Ramos (cell line): ENCODE data around the gene ZBTB39.

Source experiments
- in situ Hi-C: fragments of 300-500 bp; cut with MboI; formaldehyde crosslinking; loops from one replicate; pipeline ENCODE4 v1.14.3; 2022; ENCODE audit warnings: low sequenced_read_pairs; ENCODE audit not compliant: unreplicated experiment

The ZBTB39 gene

DNA sequence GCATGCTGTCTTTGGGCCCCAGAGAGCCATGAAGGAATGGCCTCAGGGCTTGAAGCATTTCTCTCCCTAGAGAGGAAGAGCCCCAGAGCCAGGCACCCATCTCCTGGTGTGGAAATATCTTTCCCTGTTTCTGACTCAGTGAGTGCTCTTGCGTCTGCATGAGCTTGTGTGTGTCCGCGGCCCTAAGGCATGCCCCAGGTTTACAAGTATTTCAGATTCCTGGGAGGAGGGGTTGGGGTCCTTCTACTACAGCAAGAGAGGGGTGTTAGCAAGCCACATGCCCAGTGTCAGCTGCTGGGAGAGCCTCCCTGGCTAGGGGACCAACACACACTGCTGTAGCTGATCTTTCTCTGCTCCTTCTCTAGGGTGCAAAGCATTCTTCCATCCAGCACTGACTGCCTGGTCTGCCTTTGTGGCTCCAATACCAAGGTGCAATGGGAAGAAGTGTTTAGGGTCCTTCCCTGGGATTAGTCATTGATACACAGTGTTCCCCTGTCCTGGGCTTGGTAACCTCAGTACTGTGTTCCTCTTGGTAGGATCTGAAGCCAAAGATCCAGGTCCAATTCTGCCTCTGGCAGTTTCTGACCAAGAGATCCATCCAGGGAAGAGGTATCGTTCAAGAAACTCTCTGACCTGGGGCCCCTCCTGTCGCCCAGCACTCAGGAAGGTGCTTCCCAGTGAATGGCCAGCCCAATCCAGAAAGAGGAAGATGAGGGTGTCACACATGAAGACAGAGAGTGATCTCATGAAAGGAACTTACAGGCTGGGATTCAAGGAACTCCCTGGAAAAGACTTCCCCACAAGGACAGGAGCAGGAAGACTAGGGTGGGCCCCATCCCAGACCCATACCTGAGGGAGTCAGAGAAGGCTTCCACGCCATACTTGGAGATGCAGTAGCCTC is 52.0 kb downstream of the ZBTB39 start:
- in situ Hi-C loops = no loop called here

DNA sequence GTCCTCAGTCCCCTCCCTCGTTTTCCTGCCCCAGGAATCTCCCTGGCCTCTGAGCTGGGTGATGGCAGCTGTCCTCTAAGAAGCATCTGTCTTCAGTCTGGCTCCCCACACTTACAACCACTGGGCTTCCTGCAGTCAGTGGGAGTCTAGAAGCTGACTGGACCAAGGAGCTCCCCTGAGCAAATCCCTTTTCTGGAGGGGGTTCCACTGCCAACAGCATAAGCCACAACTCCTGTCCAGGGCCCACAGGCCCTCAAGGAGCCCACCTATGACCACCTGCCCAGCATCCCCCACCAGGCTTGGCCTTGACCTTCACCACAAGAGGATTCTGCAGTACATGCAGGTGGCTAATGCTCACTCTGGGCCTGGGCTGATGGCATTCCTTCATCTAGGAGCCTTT is 53.0 kb downstream of the ZBTB39 start:
- in situ Hi-C loops = no loop called here

DNA sequence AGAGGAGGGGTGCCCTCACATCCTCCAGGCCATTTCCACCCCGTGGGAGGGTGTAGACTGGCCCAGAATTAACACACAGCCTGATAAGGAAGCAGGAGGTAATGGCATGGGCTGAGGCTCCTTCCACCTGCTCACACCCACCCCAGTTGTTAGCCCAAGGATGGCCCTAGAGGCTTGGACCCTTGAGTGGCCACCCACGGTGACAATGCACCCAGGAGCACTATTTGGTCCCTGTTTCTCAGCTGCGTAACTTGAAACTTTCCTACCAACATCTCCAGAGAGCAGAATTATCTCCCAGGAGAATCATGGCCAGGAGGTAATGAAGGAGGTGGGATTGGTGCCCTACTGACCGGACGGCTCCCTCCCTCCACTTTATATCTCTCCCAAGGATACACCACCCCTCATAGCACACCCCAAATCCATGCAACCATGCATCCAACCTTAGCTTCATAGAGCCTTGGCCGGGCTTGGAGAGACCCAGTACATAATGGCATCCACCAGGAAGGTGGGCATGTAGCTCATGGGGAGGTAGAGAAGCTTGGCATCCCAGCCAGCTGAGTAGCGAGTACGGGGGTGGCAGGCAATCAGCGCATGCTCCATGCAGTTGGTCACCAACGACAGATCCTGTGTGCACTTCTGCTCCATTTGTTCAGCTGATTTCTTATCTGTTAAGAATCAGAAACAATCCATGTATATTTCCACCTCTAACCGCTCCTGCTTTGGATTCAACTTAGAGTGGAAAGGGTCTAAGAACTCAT is 54.6 kb downstream of the ZBTB39 start:
- in situ Hi-C loops = no loop called here

DNA sequence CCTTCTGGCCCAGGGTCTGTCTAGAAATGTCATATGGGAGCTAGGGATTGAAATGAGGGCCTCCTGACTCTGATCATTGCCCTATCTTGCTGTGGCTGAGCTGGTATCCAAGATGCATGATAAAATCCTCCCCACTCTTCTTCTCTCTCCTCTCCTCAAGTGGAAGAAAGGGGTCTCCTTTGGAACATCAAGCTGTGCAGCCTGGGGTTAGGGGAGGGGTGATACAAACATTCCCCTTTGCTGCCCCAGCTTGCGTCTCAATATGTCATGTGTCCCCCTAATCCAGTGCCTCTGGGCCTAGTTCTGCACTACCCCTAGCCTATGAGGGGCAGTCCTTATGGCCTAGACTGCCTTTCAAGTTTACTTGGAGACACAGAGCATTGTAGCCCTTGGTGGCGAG is 57.5 kb downstream of the ZBTB39 start:
- in situ Hi-C loops = no loop called here
